Mesenteric fat pad (tissue), 1 donor: ENCODE results near the gene CYFIP1. TPM values are rescaled to one million over a fixed set of nuclear protein-coding genes. Genes with fewer than 3 reads are reported as not detected.

ENCODE experiments used
- DNase-seq: peaks from one replicate; pipeline ENCODE4 v3.0.0-alpha.2; 2020; ENCODE audit warnings: low spot score
- total RNA-seq: library from RNA; stranded (reverse); fragmentation: NEBNext Ultra II Directional; extraction: Animal tissue kit (Norgen Biotek cat#: 25700); gene quantifications from one replicate; pipeline ENCODE4 v1.2.1, GENCODE V29; 2021
- donor health status: DM: yes; HTN: yes; CAD: no.

Gene CYFIP1
- total RNA-seq, 1 donor from 2014 or later: 138 TPM

- no peak for DNase-seq
Measured at GRCh38 chr15:22968366-22968765, 11.8 kb downstream of the CYFIP1 start.

DNA sequence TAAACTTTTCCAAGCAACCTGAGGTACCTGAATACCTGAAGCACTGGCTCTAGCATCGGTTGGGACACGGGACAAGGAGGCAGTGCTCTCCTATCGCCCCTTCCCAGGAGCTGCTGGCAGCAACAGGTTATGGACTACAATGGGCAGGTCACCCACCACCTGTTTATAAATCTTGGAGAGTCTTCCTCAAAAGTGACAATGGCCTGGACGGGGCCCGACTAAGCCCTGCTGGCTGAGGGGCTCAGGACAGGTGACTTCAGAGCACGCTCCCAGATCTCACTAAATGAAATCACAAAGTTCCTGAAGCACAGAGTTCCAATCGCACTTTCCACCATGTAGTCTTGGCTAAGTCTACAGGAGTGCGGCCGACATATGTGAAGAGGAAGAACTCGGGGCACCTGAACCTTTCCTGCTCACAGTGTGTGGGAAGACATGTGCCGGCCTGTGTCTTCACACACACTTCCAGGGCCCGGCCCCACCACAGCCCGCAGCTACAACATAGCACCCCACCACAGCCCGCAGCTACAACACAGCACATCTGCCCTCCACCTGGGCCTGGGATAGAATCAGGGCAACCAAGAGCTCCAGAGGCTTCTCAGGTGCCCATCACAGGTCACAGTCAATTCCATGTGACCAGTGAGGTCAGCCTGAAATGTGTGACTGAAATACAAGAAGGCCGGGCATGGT, 12.9 kb downstream of the CYFIP1 start:
- DNase-seq: no peak

DNA sequence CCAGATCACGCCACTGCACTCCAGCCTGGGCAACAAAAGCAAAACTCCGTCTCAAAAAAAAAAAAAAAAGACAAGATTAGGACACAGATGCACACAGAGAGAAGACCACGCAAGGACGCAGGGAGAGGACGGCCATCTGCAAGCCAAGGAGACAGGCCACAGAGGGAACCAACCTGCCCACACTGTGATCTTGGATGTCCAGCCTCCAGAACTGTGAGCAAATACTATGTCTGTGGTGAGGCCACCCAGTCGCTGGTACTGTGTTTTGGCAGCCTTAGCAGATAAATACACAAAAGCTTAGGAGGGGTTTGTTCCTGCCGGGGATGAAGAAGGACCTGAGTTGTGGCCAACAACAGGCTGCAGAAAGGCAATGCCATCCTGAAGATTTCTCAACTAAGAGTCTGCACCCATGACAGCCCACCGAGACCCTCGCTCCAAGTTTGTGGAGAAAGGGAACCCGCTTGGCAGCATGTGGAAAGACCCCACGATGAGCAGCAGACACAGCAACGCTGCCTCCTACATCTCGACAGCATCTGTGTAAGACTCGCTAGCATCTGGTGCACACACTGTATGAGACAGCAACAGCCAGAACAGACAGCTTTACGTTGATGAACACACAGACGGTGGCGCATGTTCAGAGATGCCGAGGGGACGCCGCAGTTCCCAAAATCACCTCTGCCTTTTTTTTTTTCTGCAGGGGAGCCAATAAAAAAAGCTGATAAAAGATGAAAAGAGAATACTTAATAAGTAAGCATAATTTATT, 13.7 kb downstream of the CYFIP1 start:
- no peak for DNase-seq

- DNase-seq: no peak
Measured at GRCh38 chr15:22963641-22964040, 16.5 kb downstream of the CYFIP1 start.

GRCh38 chr15:22962611-22963010, 17.6 kb downstream of the CYFIP1 start:
- DNase-seq: no peak

DNA sequence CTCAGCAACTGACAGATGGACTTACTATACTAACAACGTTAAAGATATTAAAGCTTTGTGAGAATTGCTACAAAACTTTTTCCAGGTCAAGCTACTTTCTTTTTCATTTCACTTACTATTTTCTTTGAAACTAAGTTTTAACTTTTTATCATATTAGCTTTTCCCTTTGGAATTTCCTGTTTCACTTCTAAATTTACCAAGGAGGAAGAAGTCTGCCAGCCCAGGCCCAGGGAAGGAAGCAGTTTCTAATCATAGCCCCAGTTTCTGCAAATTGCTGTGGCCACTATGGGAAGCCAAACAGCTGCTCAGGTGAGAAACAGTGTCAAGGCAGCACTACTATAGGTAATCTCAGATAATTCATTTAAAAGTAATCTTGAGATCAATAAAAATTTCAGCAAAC, 18.4 kb downstream of the CYFIP1 start:
- DNase-seq: no peak

DNA sequence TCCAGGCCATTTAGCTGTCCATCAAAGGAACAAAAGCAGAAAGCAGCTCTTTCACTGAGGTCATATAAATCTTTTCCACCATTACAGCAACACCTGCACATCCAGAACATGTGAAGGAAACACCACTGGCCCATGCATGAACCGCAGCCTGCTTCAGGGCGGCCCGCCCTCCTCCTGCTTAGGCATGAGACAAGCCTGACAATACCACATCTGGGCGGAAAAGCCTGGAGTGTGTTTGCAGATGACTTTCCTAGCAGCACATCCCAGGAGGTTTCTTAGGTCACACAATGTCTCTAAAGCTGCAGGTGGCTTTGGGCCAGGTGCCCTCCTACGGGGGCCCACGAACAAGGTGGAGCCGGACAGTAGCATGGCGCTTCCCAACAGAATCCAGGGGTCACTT, 19.6 kb downstream of the CYFIP1 start:
- DNase-seq: no peak

- no peak for DNase-seq
Measured at GRCh38 chr15:22960126-22960525, 20.0 kb downstream of the CYFIP1 start.

DNA sequence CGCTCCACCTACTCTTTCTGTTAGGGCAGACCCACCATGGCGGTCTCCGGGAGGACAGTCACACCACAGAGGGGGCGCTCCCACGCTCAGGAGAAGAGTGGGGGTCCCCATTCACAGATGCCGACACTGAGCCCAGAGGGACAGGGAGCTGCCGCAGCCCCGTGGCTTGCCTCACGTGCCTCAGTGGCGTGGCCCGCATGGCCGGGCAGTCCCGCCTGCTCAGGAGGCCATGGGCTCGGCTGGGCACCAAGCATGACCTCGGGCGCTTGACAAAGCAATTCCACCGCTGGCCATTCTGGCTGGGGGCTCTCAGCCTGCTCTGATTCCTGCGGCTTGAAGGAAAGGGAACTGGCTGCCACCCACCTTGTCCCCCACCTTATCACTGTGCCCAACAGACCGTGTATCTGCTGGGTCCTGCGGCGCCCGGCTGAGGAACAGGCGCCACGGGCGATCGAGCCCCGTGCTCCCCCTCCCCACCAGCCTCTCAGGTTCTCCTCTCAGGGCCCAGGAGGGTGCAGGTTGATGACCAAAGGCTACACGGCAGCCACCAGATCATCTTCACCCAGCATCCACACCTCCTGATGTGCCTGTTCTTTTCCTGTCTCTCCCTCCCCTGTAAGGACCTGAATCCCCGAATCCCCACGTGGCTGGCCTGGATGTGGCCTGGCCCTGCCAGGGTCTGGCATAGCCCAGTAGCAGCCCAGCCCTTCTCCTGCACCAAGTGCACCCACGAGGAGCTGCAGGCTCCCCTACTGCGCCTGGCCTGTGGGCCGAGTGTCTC, 20.7 kb downstream of the CYFIP1 start:
- no peak for DNase-seq

GRCh38 chr15:22958487-22959280, 21.5 kb downstream of the CYFIP1 start:
- no peak for DNase-seq

- no peak for DNase-seq
Measured at GRCh38 chr15:22956978-22957260, 23.2 kb downstream of the CYFIP1 start.

GRCh38 chr15:22956257-22956977, 23.8 kb downstream of the CYFIP1 start:
- DNase-seq: no peak

GRCh38 chr15:22955544-22956119, 24.5 kb downstream of the CYFIP1 start:
- no peak for DNase-seq

DNA sequence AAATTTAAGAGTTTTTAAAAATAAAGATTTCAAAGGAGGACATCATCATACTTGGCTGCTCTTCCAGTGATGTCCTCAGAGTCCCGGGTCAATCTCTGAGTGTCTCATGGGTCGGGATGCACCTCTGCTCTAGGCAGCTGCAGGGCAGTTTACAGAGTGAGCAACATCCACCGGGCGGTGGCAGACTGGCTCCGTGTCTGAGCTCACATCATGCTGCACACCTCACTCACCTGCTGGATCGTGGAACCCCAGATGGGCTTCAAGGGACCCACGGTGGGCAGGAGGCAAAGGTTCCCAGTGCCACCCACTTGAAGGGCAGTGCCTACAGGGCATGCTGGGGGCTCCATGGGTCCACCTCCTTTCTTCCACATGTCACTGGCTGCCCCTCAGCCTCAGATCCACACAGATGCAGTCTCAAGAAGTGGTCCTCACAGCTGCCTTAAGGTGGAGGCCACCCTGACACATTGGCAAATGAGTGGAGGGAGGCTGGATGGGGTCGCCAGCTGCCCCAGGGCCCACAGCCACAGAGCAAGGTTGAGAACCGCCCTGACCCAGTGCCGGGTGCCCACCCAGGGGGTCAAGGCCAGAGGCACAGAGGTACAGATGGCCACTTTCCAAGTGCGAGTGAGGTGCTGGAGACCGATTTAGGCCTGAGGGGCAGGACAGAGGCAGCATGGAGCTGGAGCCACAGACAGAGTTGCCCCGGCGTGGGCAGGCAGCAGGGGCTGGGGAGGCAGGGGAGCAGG, 25.2 kb downstream of the CYFIP1 start:
- DNase-seq: no peak

- no peak for DNase-seq
Measured at GRCh38 chr15:22954326-22954725, 25.8 kb downstream of the CYFIP1 start.

DNA sequence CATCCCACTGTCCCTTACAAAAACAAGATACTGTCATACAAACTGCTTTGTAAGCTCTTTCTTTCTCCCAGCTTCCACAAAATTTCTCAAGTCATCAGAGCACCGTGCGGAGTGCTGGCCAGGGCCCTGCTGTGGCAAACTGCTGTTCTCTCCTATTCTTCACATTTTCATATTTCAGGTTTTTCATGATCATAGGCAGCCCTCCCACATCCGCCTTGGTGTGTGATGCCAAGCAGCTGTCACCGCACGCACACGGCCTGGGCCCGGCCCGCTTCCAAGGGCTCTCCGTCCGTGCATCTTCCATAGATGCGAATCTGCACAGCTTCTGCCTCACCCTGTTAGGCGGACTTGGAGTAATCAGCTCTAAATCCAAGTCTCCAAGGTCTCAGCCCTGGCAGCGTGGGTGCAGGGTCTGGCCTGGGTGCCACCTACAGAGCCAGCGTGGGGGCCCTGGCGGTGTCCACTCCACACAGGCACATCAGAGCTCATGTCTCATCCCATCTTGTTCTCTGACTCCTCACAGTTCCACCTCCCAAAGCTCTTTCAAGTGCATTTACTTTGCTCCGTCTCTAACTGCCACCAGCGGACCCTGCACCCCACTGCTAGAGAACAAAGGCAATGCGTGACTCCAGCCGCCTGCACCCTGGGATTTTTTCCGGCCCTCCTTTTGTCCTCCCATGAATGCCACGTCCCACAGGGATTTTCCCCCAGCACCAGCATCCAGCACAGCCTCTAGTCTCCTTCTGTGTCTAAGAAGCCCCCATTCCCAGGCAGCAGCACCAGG, 27.2 kb downstream of the CYFIP1 start:
- no peak for DNase-seq

GRCh38 chr15:22951381-22952280, 28.5 kb downstream of the CYFIP1 start:
- no peak for DNase-seq

GRCh38 chr15:22951031-22951380, 29.2 kb downstream of the CYFIP1 start:
- no peak for DNase-seq
